HG03103 (cell line): ENCODE data around the gene VPS25.
"Not testable (repeated sequence)": the region's sequence is repeated elsewhere in the genome, so short reads cannot be mapped to it uniquely, and the experiment has no call there.

ENCODE experiments used
- ATAC-seq: cut with Tn5 transposase; IDR thresholded peaks from one replicate; pipeline ENCODE4 v1.9.1; 2021; ENCODE audit warnings: low read depth; ENCODE audit not compliant: unreplicated experiment

Gene VPS25

DNA sequence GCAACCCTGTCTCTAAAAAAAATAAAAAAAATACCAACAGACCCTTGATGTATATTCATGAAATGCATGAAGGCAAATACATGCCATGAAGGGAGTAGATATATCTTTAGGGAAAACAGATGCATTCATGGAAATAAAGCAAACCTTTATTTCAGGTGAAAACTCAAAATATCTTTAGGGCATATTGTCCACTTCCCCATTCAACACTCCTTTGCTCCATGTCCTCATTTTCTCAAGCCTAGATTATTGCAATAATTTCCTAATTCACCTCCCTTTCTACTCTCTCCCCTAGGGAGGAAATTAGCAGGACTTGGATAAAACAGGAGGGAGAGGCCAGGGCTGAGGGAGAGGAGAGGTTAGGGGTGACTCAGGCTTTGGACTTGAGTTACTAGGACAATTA lies 5.7 kb upstream of the VPS25 start:
- no peak for ATAC-seq

GRCh38 chr17:42768006-42768405 lies 5.2 kb upstream of the VPS25 start:
- ATAC-seq: not testable (repeated sequence)

DNA sequence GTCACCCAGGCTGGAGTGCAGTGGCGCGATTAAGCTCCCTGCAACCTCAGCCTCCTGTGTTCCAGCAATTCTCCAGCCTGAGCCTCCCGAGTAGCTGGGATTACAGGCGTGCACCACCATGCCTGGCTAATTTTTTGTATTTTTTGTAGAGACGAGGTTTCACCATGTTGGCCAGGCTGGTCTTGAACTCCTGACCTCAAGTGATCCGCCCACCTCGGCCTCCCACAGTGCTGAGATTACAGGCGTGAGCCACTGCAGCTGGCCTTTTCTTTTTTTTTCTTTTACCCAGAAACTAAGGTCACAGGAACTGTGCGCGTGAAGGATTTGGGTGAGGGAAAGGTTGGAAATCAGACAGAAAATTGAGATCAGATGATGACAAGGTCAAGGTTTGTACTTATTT lies 3.3 kb upstream of the VPS25 start:
- ATAC-seq: not testable (repeated sequence)

- no peak for ATAC-seq
Observed at GRCh38 chr17:42772945-42773289, 332 bp upstream of the VPS25 start.

- no peak for ATAC-seq
Observed at GRCh38 chr17:42774066-42774745, 957 bp downstream of the VPS25 start.

DNA sequence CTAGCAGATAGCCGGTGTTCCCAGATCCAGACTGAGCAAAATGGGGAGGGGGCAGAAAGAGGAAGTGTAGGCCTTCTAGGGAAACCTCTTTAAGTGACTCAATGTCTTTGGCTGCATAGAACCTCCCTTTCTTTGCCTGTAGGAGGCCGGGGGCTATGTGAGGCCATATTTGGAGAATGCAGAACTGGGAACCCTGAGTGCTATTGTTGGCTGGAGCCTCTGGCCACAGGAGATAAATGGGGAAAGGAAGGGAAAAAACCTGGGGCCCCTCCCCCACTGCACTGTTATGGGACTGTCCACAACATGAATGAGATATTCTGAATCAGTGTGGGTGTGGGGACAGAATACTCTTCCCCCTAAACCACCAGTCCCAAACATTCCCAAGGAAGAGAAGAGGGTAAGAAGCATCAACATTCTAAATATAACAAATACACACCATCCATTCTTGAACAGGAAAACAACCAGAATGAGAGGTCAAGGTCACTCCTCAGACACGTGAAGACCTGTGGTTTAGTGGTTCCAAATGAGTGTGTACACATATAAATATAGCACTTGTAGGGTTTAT lies 2.4 kb downstream of the VPS25 start:
- no peak for ATAC-seq

DNA sequence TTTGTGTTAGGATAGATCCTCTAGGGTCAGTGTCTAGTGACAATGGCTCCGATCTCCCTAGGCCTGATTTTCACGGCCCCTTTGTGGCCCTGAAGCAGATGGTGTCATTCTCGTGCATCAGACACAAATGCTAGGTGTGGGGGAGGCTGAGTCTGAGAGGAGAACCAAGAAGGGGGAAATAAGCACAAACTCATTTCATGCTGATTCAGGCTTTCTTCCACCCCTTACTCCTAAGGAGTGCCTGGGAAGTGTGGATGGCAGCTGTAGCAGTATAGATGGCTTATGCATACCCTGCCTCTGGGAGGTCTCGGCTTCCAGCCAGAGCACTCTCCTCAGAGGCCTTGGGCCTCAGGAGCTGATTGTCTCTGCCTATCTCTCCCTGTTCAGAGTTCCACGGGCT lies 5.3 kb downstream of the VPS25 start:
- ATAC-seq: no peak

DNA sequence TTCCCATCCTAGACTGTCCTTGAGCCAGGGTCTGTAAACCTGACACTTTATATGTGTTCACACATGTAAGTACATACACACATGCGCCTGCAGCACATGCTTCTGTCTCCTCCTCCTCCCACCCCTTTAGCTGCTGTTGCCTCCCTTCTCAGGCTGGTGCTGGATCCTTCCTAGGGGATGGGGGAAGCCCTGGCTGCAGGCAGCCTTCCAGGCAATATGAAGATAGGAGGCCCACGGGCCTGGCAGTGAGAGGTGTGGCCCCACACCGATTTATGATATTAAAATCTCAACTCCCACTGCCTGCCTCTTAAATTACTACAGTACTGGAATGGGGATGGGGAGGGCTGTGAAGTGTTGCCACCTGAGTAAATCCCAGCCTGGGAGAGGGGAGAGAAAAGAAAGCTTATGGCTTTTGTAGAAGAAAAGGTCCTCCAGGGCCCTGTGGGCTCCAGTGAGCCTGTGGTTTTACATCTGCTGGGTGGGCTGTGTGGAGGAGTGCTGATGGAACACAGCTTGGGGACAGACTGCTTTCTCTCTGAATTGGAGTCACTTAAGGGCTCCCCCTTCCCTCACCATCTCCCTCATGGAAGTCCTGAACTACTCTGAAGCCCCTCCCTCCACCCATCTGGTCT lies 6.2 kb downstream of the VPS25 start:
- ATAC-seq: no peak

- ATAC-seq: no peak
Observed at GRCh38 chr17:42779936-42780850, 6.9 kb downstream of the VPS25 start, which contains the start of gene WNK4. TSS of gene WNK4 (plus strand) at chr17:42780610. CDS start at chr17:42780699, 89 bp downstream.

DNA sequence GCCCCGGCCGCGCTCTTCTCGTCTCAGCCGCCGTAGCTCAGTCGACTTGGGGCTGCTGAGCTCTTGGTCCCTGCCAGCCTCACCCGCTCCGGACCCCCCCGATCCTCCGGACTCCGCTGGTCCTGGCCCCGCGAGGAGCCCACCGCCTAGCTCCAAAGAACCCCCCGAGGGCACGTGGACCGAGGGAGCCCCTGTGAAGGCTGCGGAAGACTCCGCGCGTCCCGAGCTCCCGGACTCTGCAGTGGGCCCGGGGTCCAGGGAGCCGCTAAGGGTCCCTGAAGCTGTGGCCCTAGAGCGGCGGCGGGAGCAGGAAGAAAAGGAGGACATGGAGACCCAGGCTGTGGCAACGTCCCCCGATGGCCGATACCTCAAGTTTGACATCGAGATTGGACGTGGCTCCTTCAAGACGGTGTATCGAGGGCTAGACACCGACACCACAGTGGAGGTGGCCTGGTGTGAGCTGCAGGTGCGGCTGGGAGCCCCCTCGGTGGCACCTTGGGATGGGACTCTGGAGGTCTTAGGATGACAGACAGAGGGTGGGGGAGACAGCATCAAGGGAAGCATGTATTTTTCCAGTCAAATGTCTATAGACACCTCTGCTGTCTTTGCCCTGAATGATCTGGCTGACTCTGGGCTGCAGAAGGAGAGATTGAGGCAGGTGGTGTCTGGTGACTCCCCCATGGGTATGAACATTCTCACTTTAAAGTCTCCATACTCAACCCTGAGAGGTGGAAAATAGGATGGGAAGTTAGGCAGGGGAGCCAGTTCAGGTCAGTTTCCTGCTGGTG lies 7.8 kb downstream of the VPS25 start:
- no peak for ATAC-seq

GRCh38 chr17:42781639-42782165 lies 8.5 kb downstream of the VPS25 start:
- ATAC-seq: no peak

DNA sequence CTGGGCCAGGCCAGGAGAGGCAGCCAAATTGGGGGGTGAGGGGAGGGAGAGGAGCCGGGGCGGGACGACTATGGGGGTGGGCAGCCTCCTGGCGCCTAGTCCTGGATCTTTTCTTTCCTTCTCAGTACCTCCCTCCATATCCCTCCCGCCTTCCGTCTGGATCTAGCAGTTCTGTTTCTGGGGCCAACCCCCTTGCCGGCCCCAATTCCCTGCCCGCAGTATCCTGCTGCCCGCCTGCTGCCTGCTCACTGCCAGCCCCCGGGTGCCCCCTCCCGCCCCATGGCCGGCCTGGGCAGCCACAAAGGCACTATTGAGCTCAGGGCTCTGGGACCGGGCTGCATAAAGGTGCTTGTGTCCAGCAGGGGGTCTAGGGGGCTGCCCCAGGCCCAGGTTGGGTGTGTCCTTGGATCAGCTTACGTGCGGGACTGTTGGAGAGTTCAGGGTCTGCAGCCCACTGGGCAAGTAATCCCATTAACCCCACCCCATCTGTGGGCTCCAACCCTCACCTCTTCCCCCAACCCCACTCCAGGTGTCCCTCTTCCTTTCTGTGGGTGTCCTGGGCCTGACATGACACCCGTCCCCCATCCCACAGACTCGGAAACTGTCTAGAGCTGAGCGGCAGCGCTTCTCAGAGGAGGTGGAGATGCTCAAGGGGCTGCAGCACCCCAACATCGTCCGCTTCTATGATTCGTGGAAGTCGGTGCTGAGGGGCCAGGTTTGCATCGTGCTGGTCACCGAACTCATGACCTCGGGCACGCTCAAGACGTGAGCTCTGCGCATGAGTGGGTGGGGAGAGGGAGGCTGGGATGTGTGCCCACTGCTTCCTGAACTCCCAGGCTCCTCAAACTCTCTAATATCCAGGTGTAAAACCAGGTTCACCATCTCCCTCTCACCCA lies 9.2 kb downstream of the VPS25 start:
- ATAC-seq: no peak

DNA sequence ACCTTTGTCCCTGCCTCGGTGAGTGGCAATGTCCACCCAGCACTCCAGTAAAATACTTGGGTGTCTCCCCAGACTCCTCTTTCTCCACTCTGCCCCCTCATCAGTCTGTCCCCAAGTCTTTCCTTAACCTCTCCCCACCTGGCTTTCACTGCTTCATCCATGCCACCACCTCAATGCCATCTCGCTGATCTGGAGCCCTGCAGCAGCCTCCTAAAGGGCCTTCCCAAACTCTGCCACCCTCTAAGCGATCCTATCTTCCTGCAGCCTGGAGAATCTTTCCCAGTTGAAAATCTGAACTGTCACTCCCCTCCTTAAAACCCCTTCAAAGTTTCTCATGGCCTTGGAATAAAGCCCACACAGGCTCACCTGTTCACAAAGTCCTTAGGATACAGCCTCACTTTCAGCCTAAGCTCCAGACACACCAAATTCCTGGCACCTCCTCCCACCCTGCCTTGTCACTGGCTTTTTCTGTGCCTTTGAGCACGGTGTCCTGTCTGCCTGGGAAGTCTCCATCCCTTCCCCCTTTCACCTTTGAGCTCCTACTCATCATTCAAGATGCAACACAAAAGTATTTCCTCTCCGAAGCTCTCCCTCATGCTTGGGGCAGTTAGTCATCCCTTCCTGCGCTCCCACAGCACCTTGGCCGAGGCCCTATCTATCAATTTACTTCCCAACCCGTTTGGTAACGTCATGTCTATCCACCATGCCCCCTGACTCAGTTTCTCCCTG lies 10.0 kb downstream of the VPS25 start:
- ATAC-seq: no peak

GRCh38 chr17:42783791-42784138 lies 10.5 kb downstream of the VPS25 start:
- no peak for ATAC-seq

GRCh38 chr17:42784409-42784808 lies 11.2 kb downstream of the VPS25 start:
- no peak for ATAC-seq

DNA sequence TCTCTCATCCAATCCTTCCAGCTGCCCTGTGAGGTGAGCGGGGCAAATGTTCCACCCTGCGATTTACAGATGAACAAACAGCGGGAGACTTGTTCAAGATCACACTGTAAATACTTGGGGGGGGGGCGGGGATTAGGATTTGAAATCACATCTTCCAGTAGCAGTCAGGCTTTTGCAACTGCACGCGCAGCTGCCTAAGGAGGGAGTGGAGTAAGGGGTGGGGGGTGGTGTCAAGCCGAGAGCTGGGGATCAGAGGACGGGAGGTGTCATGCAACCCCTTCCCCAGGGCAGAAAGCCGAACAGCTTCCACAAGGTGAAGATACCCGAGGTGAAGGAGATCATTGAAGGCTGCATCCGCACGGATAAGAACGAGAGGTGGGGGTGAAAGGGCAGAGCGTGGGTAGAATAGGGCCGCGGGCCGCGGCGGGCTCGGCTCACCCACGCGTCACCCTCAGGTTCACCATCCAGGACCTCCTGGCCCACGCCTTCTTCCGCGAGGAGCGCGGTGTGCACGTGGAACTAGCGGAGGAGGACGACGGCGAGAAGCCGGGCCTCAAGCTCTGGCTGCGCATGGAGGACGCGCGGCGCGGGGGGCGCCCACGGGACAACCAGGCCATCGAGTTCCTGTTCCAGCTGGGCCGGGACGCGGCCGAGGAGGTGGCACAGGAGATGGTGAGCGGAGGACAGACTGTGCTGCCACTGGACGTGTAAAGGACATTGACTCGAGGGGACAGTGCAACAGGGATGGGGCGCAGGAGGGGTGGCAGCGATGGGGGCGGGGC lies 11.8 kb downstream of the VPS25 start:
- ATAC-seq: no peak

- no peak for ATAC-seq
Observed at GRCh38 chr17:42787266-42787665, 14.0 kb downstream of the VPS25 start.

DNA sequence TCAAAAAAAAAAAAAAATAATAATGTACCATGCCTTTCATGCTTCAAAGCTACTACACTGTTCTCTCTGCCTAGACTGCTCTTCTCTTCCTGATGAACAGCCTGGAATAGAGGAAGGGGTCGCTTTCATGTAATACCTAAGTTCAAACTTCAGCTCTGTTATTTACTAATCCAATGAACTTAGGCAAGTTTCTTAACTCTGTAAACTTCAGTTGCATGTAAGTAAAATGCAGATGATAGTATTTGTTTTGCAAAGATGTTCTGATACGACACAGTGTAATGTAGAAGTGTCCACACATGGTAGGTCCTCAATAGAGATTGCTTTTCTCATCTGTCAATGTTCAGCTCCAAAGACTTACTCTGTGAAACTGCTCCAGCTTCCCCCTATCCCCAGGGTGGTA lies 18.7 kb downstream of the VPS25 start:
- no peak for ATAC-seq
